ENCODE measurements around the gene CACNB1. TPM values are rescaled to one million over a fixed set of nuclear protein-coding genes. Genes with fewer than 3 reads are reported as not detected.

The CACNB1 gene
- total and polyA plus RNA-seq, 10 of the 15 experiments (the other 5 are each of a cell fraction or from before 2014, with no cell fraction given): 0.06 to 15.6 (median 6.3) TPM

DNA sequence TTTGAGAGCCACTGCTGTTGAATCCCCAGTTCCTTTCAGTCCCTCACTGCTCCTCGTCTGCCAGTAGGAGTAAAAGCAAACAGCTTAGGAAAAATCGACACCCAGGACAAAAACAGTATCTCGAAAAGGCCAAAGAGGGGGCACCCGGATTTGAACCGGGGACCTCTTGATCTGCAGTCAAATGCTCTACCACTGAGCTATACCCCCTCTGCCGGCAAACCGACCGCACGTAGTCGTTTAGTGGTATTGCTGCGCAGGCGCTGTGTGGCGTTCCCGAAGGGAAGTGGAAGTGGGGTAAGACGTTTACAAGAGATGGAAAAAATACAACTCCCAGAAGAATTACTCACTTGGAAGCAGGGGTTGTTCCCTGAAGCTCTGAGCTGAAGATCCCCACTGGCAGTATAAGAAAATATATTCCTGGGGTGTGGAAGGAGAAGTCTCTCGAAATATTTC, 43.8 kb downstream of the CACNB1 start (continued):
- TF ChIP-seq NR2F1 (conservative IDR thresholded peaks at IDR 0.05) (peak; percentile 8; the same call in 1 of the 2 replicates), IRF4 (IDR thresholded peaks at IDR 0.05; ENCODE audit: low read depth, low read length) (peak; percentile 47), CBX3 (IDR thresholded peaks at IDR 0.05; ENCODE audit: borderline replicate concordance, low read depth) (no peak), KAT2A (conservative IDR thresholded peaks at IDR 0.05; ENCODE audit: control insufficient read depth, low read depth, low read length) (no peak), SMC3 (IDR thresholded peaks at IDR 0.05; ENCODE audit: borderline replicate concordance, low read length) (no peak; the same call in 1 of the 2 replicates), MYC (IDR thresholded peaks at IDR 0.05; ENCODE audit: insufficient read depth, insufficient read length, insufficient replicate concordance, low read length, severe bottlenecking) (no peak), RB1 (IDR thresholded peaks at IDR 0.05; ENCODE audit: borderline replicate concordance) (no peak), ATF7 (IDR thresholded peaks at IDR 0.05; ENCODE audit: low read depth) (no peak), NFYB (IDR thresholded peaks at IDR 0.05; ENCODE audit: insufficient read depth, low read depth, low read length) (no peak), YY1 (IDR thresholded peaks at IDR 0.05; ENCODE audit: low read depth, low read length) (peak; percentile 76), FOS (IDR thresholded peaks at IDR 0.05; ENCODE audit: borderline replicate concordance, extremely low read depth, insufficient read length) (no peak), ZBED1 (IDR thresholded peaks at IDR 0.05; ENCODE audit: borderline replicate concordance) (peak; percentile 60; the same call in 1 of the 2 replicates), JUNB (IDR thresholded peaks at IDR 0.05) (no peak), FOXK2 (IDR thresholded peaks at IDR 0.05) (no peak), MTA2 (IDR thresholded peaks at IDR 0.05; ENCODE audit: low read depth) (no peak), STAT1 (conservative IDR thresholded peaks at IDR 0.05) (peak; percentile 75; the same call in 1 of the 2 replicates), RUNX3 (IDR thresholded peaks at IDR 0.05; ENCODE audit: low read length) (peak; percentile 83)
- TF ChIP-seq, protein P1, sequence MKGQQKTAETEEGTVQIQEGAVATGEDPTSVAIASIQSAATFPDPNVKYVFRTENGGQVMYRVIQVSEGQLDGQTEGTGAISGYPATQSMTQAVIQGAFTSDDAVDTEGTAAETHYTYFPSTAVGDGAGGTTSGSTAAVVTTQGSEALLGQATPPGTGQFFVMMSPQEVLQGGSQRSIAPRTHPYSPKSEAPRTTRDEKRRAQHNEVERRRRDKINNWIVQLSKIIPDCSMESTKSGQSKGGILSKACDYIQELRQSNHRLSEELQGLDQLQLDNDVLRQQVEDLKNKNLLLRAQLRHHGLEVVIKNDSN (IDR thresholded peaks at IDR 0.05; ENCODE audit: borderline replicate concordance, extremely low read length, insufficient read depth, low read depth, low read length): no peak
- TF ChIP-seq, protein P2, sequence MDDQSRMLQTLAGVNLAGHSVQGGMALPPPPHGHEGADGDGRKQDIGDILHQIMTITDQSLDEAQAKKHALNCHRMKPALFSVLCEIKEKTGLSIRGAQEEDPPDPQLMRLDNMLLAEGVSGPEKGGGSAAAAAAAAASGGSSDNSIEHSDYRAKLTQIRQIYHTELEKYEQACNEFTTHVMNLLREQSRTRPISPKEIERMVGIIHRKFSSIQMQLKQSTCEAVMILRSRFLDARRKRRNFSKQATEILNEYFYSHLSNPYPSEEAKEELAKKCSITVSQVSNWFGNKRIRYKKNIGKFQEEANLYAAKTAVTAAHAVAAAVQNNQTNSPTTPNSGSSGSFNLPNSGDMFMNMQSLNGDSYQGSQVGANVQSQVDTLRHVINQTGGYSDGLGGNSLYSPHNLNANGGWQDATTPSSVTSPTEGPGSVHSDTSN (IDR thresholded peaks at IDR 0.05; ENCODE audit: insufficient replicate concordance, low read depth, low read length): no peak
- TF ChIP-seq, protein P3, sequence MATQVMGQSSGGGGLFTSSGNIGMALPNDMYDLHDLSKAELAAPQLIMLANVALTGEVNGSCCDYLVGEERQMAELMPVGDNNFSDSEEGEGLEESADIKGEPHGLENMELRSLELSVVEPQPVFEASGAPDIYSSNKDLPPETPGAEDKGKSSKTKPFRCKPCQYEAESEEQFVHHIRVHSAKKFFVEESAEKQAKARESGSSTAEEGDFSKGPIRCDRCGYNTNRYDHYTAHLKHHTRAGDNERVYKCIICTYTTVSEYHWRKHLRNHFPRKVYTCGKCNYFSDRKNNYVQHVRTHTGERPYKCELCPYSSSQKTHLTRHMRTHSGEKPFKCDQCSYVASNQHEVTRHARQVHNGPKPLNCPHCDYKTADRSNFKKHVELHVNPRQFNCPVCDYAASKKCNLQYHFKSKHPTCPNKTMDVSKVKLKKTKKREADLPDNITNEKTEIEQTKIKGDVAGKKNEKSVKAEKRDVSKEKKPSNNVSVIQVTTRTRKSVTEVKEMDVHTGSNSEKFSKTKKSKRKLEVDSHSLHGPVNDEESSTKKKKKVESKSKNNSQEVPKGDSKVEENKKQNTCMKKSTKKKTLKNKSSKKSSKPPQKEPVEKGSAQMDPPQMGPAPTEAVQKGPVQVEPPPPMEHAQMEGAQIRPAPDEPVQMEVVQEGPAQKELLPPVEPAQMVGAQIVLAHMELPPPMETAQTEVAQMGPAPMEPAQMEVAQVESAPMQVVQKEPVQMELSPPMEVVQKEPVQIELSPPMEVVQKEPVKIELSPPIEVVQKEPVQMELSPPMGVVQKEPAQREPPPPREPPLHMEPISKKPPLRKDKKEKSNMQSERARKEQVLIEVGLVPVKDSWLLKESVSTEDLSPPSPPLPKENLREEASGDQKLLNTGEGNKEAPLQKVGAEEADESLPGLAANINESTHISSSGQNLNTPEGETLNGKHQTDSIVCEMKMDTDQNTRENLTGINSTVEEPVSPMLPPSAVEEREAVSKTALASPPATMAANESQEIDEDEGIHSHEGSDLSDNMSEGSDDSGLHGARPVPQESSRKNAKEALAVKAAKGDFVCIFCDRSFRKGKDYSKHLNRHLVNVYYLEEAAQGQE (IDR thresholded peaks at IDR 0.05; ENCODE audit: low read depth, low read length): 0 out of 2 replicates have a peak, but pooled peaks have one; percentile 12
- TF ChIP-seq, protein P4, sequence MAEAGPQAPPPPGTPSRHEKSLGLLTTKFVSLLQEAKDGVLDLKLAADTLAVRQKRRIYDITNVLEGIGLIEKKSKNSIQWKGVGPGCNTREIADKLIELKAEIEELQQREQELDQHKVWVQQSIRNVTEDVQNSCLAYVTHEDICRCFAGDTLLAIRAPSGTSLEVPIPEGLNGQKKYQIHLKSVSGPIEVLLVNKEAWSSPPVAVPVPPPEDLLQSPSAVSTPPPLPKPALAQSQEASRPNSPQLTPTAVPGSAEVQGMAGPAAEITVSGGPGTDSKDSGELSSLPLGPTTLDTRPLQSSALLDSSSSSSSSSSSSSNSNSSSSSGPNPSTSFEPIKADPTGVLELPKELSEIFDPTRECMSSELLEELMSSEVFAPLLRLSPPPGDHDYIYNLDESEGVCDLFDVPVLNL (IDR thresholded peaks at IDR 0.05; ENCODE audit: low read depth, low read length): no peak
- TF ChIP-seq, protein P5, sequence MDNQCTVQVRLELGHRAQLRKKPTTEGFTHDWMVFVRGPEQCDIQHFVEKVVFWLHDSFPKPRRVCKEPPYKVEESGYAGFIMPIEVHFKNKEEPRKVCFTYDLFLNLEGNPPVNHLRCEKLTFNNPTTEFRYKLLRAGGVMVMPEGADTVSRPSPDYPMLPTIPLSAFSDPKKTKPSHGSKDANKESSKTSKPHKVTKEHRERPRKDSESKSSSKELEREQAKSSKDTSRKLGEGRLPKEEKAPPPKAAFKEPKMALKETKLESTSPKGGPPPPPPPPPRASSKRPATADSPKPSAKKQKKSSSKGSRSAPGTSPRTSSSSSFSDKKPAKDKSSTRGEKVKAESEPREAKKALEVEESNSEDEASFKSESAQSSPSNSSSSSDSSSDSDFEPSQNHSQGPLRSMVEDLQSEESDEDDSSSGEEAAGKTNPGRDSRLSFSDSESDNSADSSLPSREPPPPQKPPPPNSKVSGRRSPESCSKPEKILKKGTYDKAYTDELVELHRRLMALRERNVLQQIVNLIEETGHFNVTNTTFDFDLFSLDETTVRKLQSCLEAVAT (IDR thresholded peaks at IDR 0.05): no peak
